GM18520 (cell line): ENCODE results near the gene BANK1.

Experiments used
- ATAC-seq: cut with Tn5 transposase; IDR thresholded peaks from one replicate; pipeline ENCODE4 v1.9.1; 2021; ENCODE audit not compliant: unreplicated experiment

The BANK1 gene

GRCh38 chr4:101954351-101954750 is 163.8 kb downstream of the BANK1 start:
- ATAC-seq = no peak

- ATAC-seq = no peak
Measured at GRCh38 chr4:101954975-101955678, 164.6 kb downstream of the BANK1 start.

- no peak for ATAC-seq
Measured at GRCh38 chr4:101956068-101956825, 165.7 kb downstream of the BANK1 start.

DNA sequence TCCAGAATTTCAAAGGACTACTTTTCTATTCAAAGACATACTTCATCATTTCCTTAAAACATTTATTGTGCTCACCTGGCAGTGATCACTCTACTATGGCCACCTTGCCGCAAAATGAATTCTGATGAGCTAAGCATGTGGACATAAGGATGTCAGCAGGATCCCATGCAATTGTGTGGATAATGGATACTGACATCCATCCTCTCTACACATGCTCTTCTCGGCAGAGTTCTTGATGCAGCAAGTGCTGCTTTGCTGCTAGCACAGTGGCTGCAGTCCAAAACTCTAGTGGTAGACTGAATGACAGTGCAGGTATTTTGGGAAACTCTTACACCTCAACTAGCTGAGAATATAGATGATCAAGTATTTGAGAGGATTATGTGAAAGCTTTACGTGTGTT is 168.0 kb downstream of the BANK1 start:
- no peak for ATAC-seq

GRCh38 chr4:101960431-101960830 is 169.9 kb downstream of the BANK1 start:
- no peak for ATAC-seq

- no peak for ATAC-seq
Measured at GRCh38 chr4:101961144-101961543, 170.6 kb downstream of the BANK1 start.

GRCh38 chr4:101967697-101968346 is 177.3 kb downstream of the BANK1 start:
- ATAC-seq = no peak

DNA sequence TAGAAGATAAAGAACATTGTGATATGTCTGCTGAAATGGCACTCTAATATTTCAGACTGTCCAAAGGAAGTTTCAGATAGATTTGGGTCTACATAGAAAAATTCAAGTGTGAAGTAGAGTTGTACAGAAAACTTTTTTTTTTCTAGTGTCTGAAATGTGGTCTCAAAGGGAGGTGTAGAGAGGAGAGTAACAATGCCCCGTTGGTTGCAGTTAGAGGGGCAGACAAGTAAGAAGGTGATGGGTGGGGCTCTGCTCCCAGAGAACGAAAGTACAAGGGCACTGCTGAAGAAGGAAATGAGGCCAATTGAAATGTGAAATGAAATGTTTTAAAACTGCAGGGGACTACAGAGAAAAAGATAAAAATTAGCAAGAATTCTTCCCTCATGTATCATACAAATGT is 177.8 kb downstream of the BANK1 start:
- ATAC-seq = no peak

GRCh38 chr4:101969965-101970364 is 179.4 kb downstream of the BANK1 start:
- no peak for ATAC-seq

GRCh38 chr4:101970547-101971155 is 180.1 kb downstream of the BANK1 start:
- ATAC-seq = no peak

DNA sequence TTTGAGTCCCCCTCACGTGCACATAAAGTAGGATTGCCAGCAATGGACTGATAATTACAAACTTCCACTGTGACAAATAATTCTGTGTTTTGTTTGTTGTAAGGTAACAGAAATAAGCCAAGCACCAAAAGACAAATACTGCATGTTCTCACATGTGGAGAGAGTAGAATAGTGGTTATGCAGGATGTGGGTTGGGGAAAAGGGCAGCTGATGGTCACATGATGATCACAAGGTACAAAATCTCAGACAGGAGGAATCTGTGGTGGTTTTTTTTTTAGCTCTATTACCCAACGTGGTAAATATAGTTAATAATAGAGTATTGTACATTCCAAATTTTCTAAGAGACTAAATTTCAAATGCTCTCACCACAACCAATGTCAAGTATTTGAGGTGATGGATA is 182.3 kb downstream of the BANK1 start:
- no peak for ATAC-seq

DNA sequence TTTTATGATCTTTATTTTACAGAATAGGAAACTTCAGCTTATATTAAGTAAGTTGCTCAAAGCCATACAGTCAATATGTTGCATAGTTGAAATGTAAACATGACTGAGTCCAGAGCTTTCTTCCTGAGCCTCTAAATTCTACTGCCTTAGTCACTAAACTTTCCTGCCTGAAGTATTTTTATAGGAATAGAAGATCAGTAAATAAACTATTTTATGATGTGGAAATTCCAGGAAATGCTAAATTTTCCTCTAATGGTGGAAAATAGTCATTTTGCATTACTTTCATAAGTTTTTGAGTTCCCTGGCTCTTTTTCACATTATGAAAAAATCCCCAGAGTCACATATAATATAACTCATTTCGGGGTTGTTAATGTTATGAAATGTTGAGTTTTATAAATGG is 182.8 kb downstream of the BANK1 start:
- ATAC-seq = no peak

GRCh38 chr4:101977076-101977475 is 186.5 kb downstream of the BANK1 start:
- no peak for ATAC-seq

DNA sequence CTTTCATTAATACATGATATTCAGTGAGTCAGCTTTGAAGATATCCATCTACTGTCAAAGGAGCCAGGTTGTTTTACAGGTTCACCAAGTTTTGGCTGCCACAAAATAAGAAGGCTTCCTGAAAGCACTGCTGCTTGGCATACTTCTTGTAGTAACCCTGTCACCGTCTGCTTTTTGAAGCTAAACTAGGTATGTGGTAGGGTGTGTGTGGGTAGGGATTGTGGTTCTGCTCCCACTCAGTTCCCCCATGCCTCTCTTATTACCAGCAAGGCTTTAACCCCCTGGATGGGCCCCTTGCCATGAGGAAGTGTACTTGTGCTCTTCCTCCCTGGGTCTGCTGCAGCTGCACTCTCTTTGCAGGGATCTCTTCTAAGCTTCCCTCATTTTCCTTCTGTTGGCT is 191.2 kb downstream of the BANK1 start:
- no peak for ATAC-seq

GRCh38 chr4:101983835-101984234 is 193.3 kb downstream of the BANK1 start:
- ATAC-seq = no peak

DNA sequence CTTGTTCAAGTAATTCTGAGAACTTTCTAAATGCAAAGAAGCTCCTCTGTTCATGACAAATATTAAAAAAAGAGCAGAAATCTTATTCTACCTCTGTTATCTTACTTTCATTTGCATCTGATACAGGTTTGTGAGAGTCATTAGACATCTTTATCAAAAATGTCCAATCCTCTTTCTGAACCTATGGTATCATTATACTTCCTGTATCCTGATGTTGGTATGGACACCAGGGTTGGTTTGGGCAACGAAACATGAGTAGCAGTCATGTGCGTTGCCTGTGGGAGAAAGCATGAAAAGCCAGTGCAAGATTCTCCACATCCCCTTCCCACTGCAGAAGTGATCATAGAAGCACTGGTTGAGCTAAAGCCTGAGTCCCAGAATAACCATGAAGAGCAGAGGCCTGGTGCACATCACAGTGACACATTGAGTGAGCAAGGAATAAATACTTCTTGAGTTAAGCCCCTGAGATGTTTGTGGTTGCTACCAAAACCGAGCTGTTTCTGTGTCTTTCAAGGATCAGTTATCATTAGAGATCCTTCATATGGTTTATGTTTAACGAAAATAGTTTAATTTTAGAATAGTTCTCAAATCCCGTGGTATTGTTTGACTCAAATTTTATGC is 197.2 kb downstream of the BANK1 start:
- ATAC-seq = peak; percentile 58

DNA sequence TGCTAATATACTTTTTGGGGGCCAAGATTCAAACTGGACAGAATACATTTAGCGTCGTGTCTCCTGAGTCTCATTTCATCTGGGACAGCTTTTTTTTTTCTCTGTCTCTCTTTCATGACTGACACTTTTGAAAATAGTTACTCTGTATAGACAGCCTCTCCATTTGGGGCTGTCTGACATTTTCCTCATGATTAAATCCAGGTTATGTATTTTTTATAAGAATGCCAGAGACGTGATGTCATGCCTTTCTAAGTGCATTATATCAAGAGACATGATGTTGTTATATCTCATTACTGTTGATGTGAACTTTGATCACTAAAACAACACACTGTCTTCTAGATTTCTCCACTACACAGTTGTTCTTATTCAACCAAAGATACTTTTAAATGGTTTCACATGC is 199.0 kb downstream of the BANK1 start:
- ATAC-seq = no peak

DNA sequence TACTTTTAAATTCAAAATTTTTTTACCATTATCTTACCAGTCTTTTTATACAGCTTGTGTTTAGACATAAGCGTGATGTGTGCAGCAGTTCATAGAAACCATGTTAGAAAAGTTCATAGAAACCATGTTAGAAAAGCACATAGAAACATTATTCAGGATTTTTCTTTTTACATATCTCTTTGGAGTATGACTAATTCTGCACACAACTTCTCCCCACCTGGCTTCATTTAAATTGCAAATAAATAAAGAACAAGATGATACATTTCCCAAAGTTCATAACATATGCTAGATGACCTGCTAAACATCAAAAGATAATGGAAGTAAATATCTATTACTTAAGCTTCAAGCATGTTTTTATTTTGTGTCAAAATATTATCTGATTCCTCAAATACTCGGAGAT is 201.9 kb downstream of the BANK1 start:
- ATAC-seq = no peak

DNA sequence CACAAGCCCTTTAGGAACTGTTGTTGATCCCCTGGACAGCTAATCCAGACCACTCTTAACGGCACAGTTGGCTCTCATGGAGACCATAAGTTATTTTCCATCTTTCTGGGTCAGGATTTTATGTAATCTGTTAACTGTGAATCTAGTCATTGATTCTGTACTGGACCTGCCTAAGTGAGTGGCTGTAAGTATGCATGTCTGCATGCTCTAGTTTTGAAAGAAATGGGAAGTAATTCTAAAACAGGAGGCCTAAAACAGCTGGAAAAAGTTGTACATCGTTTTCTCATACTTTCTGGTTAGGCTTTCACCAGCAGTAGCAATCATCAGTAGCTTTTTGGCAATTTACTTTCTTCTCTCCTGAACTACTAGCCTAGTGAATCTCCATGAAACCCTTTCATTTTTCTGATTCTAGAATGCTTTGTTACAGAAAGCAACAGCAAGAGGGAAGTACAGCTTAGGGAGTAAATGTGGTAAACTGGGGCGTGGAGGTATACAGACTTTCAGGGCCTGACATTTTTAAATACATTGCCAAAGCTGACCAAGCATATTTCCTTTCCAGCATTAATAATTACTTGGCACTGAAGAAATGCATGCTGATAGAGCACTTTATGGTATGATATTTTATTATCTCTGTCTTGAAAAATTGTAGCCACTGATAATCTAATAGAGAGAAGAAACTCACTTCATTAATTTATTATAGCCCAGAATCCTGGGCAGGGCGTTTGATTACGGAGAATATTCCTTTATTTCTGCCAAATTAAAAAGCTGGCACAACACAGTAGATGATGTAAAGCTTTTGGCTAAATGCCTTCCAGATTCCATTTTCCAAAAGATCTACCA is 202.7 kb downstream of the BANK1 start:
- no peak for ATAC-seq
